Epithelial cell of prostate (primary cell): ENCODE data around the gene UCK2.

Experiments
- DNase-seq: peaks from one replicate; pipeline ENCODE4 v3.0.0-alpha.2; 2011; ENCODE audit warnings: low read depth, low spot score
- H3K27ac ChIP-seq: fragments of 450-650 bp; 2 replicates; pipeline ENCODE4 v1.5.1; 2017; ENCODE audit warnings: mild to moderate bottlenecking

Gene UCK2

DNA sequence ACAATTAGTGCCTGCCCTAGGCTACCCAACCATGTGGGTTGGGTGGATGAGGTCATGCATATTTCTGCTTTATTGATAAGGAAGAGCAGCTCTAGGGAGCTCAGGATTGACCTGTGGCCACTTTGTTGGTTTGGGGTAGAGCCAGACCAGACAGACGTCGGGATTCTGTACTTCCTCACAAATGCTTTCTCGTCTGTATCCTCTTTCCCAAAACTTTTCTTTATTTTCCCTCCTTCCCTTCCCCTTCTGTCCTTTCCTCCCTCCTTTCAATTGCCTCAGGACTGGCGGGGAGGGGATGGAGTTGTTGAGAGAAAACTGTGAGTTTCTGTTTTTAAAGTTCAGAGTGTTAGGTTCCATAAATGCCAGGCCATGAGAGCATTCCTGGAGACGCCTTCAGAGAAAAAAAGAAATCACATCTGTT is 68.0 kb downstream of the UCK2 start:
- DNase-seq = no peak
- H3K27ac ChIP-seq = peak overlapping the region; percentile 93

- DNase-seq = no peak
- peak overlapping the region; percentile 93 for H3K27ac ChIP-seq
These were observed 68.9 kb downstream of the UCK2 start for GRCh38 chr1:165896277-165896676.

GRCh38 chr1:165897326-165898303 is 70.2 kb downstream of the UCK2 start:
- peak overlapping the region; percentile 93 for H3K27ac ChIP-seq
- no peak for DNase-seq

GRCh38 chr1:165898837-165899236 is 71.4 kb downstream of the UCK2 start:
- H3K27ac ChIP-seq = peak overlapping the region; percentile 93

GRCh38 chr1:165899461-165899941 is 72.1 kb downstream of the UCK2 start:
- peak overlapping the region; percentile 93 for H3K27ac ChIP-seq
- no peak for DNase-seq

More at GRCh38 chr1:165898837-165899236, 71.4 kb downstream of the UCK2 start:
- peak; percentile 77 for DNase-seq

- peak overlapping the region; percentile 93 for H3K27ac ChIP-seq
- no peak for DNase-seq
These were observed 73.4 kb downstream of the UCK2 start for GRCh38 chr1:165900576-165901380.

GRCh38 chr1:165902565-165902964 is 75.2 kb downstream of the UCK2 start:
- peak overlapping the region; percentile 76 for H3K27ac ChIP-seq
- DNase-seq = no peak

DNA sequence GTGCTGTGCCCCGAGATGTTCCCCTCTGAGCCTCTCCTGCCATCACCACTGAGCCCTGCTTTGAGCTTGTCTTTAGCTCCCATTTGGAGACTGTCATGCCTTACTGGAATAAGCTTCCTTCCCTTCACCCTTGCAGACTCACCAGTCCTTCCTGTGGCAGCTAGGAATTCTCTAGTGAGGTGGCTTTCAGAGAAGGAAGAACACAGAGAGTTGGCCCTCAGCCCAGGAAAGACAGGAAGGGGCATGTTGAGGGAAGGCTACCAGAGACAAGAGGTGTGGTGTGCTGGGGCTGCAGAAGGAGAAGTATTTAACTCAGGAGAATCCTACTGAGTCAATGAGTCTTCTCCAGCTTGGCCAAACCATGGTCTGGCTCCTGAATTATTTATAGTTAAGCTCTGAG is 76.3 kb downstream of the UCK2 start:
- DNase-seq = peak; percentile 88
- peak overlapping the region; percentile 76 for H3K27ac ChIP-seq

DNA sequence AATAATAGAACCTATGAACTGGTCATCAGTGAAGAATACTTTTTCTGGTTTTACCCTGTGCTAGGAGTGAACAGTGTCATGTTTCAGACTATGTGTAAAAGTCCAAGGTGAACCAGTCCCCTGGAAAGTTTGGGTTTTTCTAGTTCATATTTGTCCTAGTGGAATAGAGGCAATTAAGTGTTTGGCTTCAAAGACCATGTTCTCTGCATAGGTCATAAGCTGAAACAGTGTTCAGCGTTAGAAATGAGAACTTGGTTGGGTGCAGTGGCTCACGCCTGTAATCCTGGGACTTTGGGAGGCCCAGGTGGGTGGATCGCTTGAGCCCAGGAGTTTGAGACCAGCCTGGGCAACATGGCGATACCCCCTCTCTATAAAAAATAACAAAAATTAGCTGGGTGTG is 77.5 kb downstream of the UCK2 start:
- DNase-seq = no peak
- H3K27ac ChIP-seq = no peak overlapping the region

- H3K27ac ChIP-seq = no peak overlapping the region
- no peak for DNase-seq
These were observed 78.4 kb downstream of the UCK2 start for GRCh38 chr1:165905853-165906252.

GRCh38 chr1:165907256-165907857 is 79.9 kb downstream of the UCK2 start:
- no peak for DNase-seq
- no peak overlapping the region for H3K27ac ChIP-seq

DNA sequence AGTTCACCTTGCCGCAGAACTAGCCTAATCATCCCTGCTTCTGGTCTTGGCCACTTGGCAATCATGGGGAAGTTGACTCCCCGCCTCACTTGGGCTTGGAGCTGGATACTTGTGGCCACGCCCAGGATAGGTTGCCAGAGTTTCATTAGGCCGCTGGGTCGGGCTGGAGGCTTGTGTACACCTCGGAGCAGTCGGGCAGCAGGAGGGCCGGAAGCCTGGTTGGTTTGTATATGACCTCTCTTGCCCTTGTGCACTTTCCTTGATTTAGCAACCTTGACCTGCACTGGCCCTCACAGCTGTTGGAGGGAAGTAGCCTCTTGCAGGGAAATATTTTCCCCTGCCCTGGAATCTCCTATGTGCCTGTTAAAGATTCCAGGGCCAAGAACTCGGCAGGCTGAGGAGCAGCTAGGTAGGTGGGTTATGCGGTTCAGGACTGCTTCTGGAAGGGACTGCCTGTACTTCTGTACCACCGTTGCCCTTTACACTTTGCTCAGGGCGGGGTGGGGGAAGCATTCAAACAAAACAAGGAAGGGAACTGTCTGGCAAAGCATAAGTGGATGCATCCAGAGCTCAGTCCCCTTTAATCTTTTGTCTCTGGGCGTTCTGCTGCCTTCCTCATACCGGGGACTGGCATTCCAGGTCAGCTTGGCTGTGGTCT is 83.5 kb downstream of the UCK2 start:
- no peak overlapping the region for H3K27ac ChIP-seq
- no peak for DNase-seq

- no peak for DNase-seq
- no peak overlapping the region for H3K27ac ChIP-seq
These were observed 84.3 kb downstream of the UCK2 start for GRCh38 chr1:165911609-165912281.

DNA sequence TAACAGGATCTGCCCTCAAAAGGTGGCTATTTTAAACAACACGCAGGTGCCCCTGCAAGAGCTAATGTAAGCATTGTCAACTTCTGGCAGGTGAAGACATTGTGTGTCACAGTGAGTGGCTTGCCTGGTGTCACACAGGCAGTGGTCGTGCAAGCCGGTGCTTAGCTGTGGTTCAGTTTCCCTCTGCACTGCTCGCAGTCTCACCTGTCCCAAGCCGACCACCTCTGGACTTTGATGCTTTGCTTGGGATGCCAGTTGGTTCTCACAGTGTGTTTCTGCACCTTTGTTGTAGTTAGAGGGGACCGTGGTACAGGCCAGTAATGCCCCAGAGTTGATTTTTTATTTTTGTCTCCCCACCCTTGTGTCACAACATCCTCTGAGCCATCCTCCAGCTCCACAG is 85.2 kb downstream of the UCK2 start:
- no peak overlapping the region for H3K27ac ChIP-seq
- DNase-seq = no peak

DNA sequence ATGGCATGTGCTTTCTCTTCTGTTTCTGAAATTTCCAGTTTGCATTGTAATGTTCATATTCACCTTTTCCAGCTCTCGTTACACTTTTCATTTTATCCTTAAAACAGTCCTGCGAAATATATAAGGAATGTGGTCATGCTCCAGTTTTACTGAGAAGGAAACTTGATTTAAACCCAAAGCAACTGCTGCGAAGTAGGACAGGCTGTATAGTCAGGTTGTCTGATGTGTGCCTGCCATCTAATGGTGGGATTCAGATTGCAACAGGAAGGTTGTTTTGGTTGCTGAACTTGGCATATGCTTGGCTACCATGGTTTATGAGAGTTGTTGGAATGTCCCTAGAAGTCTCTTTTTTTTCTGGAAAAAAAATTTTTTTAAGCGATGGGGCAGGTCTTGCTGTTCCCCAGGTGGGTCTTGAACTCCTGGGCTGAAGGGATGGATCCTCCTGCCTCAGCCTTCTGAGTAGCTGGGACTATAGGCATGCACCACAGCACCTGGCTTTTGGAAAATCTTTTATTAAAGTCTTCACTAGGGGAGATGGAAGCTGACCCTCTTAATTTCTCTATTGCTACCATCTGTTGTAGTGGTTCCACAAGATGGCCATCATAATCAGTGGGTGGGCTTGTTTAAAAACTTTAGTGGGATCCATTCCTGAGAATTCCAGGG is 86.9 kb downstream of the UCK2 start:
- no peak overlapping the region for H3K27ac ChIP-seq

DNA sequence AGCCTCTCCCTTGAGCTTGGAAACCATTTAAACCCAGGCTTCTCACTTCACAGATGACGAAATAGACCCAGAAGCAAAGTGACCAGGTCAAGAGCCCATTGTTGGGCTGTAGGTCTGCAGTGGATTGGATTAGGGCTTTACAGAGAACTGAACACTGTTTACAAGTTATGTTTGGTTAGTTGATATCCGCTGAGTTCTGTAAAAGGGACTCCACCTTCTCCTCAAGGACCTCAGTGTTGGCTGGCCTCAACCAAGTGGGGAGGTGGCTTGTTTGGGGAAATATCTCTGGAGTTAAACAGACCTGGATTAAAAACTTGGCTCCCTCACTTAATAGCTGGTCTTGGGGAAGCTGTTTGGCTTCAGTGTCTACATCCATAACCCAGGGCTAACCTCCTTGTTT is 88.1 kb downstream of the UCK2 start:
- no peak for DNase-seq
- H3K27ac ChIP-seq = no peak overlapping the region

More for the DNA sequence above, 86.9 kb downstream of the UCK2 start:
- DNase-seq = no peak

DNA sequence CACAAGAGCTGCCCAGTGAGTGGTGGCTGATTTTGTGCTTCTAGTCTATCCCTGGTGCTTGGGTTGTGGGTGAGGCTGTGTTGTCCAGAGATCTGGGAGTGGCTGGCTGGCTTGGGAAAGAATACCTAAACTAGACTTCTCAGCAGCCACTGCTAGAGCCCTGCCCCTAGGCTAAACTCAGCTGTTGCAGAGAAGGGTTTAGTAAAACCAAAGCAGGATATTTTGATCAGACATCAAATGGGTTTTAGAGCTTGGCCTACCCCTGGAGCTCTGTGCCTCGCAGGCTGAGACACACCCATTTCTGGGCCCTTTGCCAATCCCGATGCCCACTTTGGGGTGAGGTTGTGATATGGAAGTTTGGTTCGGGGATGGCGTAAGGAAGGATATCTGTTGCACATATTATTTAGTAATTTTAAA is 88.5 kb downstream of the UCK2 start:
- DNase-seq = no peak

DNA sequence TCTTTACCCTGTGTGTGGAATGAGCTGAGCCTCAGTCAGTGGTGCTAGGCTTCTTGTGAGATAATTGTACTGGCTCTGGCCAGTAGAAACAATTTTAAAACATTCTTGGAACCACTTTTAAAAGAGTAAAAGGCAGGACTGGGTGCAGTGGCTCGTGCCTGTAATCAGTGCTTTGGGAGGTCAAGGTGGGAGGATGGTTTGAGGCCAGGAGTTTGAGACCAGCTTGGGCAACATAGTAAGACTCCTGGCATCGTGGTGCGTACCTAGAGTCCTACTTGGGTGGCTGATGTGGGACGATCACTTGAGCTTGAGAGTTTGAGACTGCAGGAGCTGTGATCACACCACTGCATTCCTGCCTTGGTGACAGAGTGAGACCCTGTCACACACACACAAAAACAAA is 89.8 kb downstream of the UCK2 start:
- no peak for DNase-seq
- H3K27ac ChIP-seq = no peak overlapping the region

More for the DNA sequence above, 88.5 kb downstream of the UCK2 start:
- H3K27ac ChIP-seq = no peak overlapping the region

- no peak overlapping the region for H3K27ac ChIP-seq
- DNase-seq = no peak
These were observed 96.7 kb downstream of the UCK2 start for GRCh38 chr1:165924117-165924516.
